ENCODE data around the gene OR4F15. TPM values are rescaled to one million over a fixed set of nuclear protein-coding genes. Genes with fewer than 3 reads are reported as not detected.
"Not testable (repeated sequence)": the region's sequence is repeated elsewhere in the genome, so short reads cannot be mapped to it uniquely, and the experiment has no call there.

Gene OR4F15
- total and polyA plus RNA-seq, 2 of the 8 experiments (the other 6 are each of a cell fraction or from before 2014, with no cell fraction given): not detected

DNA sequence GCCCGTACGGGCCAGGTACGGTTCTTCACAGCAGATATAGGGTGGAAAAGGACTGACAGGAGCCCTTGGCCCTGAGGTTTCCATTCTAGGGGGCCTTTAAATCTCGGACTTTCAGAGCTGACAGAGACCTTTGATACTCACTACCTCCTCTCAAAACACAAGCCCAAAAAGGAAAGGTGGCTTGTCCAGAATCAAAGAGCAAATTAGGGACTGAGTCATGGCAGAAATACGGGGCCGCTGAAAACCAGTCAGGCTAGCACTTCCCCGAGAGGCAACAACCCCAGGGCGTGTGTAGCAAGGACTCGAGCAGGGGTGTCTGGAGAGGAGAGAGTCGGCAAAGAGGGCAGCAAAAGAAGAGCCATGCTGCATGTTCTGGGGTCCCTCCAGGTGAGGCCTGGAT, 33.4 kb upstream of the OR4F15 start:
- H2BK20ac ChIP-seq (ENCODE audit: low read length); H3K4me3 ChIP-seq (ENCODE audit: extremely low read depth in 1 of 4, insufficient read depth in 2 of 4, low read depth in 3 of 4, low read length in 4 of 4); POLR2A ChIA-PET (ENCODE audit: partially characterized antibody): not testable (repeated sequence)

GRCh38 chr15:101780225-101780624, 31.8 kb upstream of the OR4F15 start:
- WGBS, 2 experiments (ENCODE audit: extremely low coverage in 1 of 2, insufficient coverage in 1 of 2, insufficient read length in 1 of 2, insufficient replicate concordance in 2 of 2, low coverage in 1 of 2, low lambda C conversion rate in 2 of 2, missing lambda C conversion rate in 1 of 2): 88% methylated on average over 1 of the region's 1 CpG; no CpG with 5 or more reads in 1 of the 2 experiments

More for the DNA sequence above, 33.4 kb upstream of the OR4F15 start:
- H3K23ac ChIP-seq (ENCODE audit: insufficient read length); H3K36me3 ChIP-seq (ENCODE audit: control insufficient read depth in 2 of 4, insufficient read depth in 4 of 4, low read length in 3 of 4); H2BK120ac ChIP-seq (replicated peaks; ENCODE audit: low read depth, low read length); DNase-seq (ENCODE audit: low read depth in 1 of 2, low spot score in 2 of 2); H3K4me1 ChIP-seq (replicated peaks in 1 of 4; ENCODE audit: control insufficient read depth in 3 of 4, insufficient read depth in 4 of 4, low read length in 3 of 4); H3K9ac ChIP-seq (replicated peaks in 1 of 4; ENCODE audit: extremely low read depth in 1 of 4, low read depth in 3 of 4, low read length in 3 of 4); H4K8ac ChIP-seq (ENCODE audit: extremely low read depth, insufficient read depth, low read length); H4K91ac ChIP-seq (replicated peaks; ENCODE audit: insufficient read length, low read length); H2AFZ ChIP-seq (ENCODE audit: low read length); H3K79me1 ChIP-seq (ENCODE audit: low read depth, low read length); H3K27me3 ChIP-seq (replicated peaks in 1 of 4; ENCODE audit: control insufficient read depth in 3 of 4, extremely low read depth in 1 of 4, insufficient read depth in 3 of 4, low read length in 3 of 4); H3K79me2 ChIP-seq (ENCODE audit: control insufficient read depth in 1 of 2, insufficient read depth in 2 of 2, low read length in 2 of 2); H3K4me2 ChIP-seq (ENCODE audit: insufficient read depth in 1 of 2, low read depth in 2 of 2, low read length in 2 of 2); FAIRE-seq; H4K5ac ChIP-seq (ENCODE audit: insufficient read length, low read depth, low read length); H2BK5ac ChIP-seq (ENCODE audit: low read depth, low read length); H3K56ac ChIP-seq (replicated peaks; ENCODE audit: insufficient read length, low read depth, low read length); H2BK15ac ChIP-seq (ENCODE audit: low read length); H3K4ac ChIP-seq (replicated peaks; ENCODE audit: insufficient read length, low read depth, low read length); H3K27ac ChIP-seq (ENCODE audit: low read depth, low read length); H2AK5ac ChIP-seq (ENCODE audit: low read depth, low read length); H2BK12ac ChIP-seq (ENCODE audit: low read depth, low read length); H3K18ac ChIP-seq (ENCODE audit: extremely low read depth, low read length); H4K20me1 ChIP-seq (replicated peaks in 1 of 2; ENCODE audit: control insufficient read depth in 1 of 2, insufficient read depth in 2 of 2, low read length in 2 of 2); H3K23me2 ChIP-seq (ENCODE audit: low read depth, low read length); H3K14ac ChIP-seq (ENCODE audit: insufficient read length): not testable (repeated sequence)
- WGBS, 2 experiments (ENCODE audit: extremely low coverage in 1 of 2, insufficient coverage in 1 of 2, insufficient read length in 1 of 2, insufficient replicate concordance in 2 of 2, low coverage in 1 of 2, low lambda C conversion rate in 2 of 2, missing lambda C conversion rate in 1 of 2): 88% methylated on average over 9 of the region's 10 CpGs; no CpG with 5 or more reads in 1 of the 2 experiments
- CTCF ChIA-PET (ENCODE audit: partially characterized antibody): interaction anchor here (1.3 kb wide), 1 partner anchor 21 kb away, joined by 3 read pairs; no protein-coding TSS in a partner anchor
- peaks cover 18 to 39% of the 10 kb centered on the region in 2 experiments; a peak in 2 of 4 replicates for H3K9me3 ChIP-seq (ENCODE audit: insufficient read depth in 2 of 2, low read depth in 1 of 2, low read length in 1 of 2)

More at GRCh38 chr15:101780225-101780624, 31.8 kb upstream of the OR4F15 start:
- H3K4me3 ChIP-seq (ENCODE audit: extremely low read depth in 1 of 4, insufficient read depth in 2 of 4, low read depth in 3 of 4, low read length in 4 of 4); H3K27ac ChIP-seq (ENCODE audit: low read depth, low read length); H3K18ac ChIP-seq (ENCODE audit: extremely low read depth, low read length); H3K9ac ChIP-seq (replicated peaks in 1 of 4; ENCODE audit: extremely low read depth in 1 of 4, low read depth in 3 of 4, low read length in 3 of 4); H2BK120ac ChIP-seq (replicated peaks; ENCODE audit: low read depth, low read length); H4K91ac ChIP-seq (replicated peaks; ENCODE audit: insufficient read length, low read length); H4K20me1 ChIP-seq (replicated peaks in 1 of 2; ENCODE audit: control insufficient read depth in 1 of 2, insufficient read depth in 2 of 2, low read length in 2 of 2); H3K4me2 ChIP-seq (ENCODE audit: insufficient read depth in 1 of 2, low read depth in 2 of 2, low read length in 2 of 2); H3K27me3 ChIP-seq (replicated peaks in 1 of 4; ENCODE audit: control insufficient read depth in 3 of 4, extremely low read depth in 1 of 4, insufficient read depth in 3 of 4, low read length in 3 of 4); H3K36me3 ChIP-seq (ENCODE audit: control insufficient read depth in 2 of 4, insufficient read depth in 4 of 4, low read length in 3 of 4); H3K14ac ChIP-seq (ENCODE audit: insufficient read length); H3K79me1 ChIP-seq (ENCODE audit: low read depth, low read length); DNase-seq (ENCODE audit: low read depth in 1 of 2, low spot score in 2 of 2); H2BK20ac ChIP-seq (ENCODE audit: low read length); H2AFZ ChIP-seq (ENCODE audit: low read length); H3K4me1 ChIP-seq (replicated peaks in 1 of 4; ENCODE audit: control insufficient read depth in 3 of 4, insufficient read depth in 4 of 4, low read length in 3 of 4); POLR2A ChIA-PET (ENCODE audit: partially characterized antibody); H3K4ac ChIP-seq (replicated peaks; ENCODE audit: insufficient read length, low read depth, low read length); H2BK5ac ChIP-seq (ENCODE audit: low read depth, low read length); H4K5ac ChIP-seq (ENCODE audit: insufficient read length, low read depth, low read length); FAIRE-seq; H3K23ac ChIP-seq (ENCODE audit: insufficient read length); CTCF ChIA-PET (ENCODE audit: partially characterized antibody); H4K8ac ChIP-seq (ENCODE audit: extremely low read depth, insufficient read depth, low read length); H2AK5ac ChIP-seq (ENCODE audit: low read depth, low read length); H3K56ac ChIP-seq (replicated peaks; ENCODE audit: insufficient read length, low read depth, low read length); H2BK15ac ChIP-seq (ENCODE audit: low read length); H3K23me2 ChIP-seq (ENCODE audit: low read depth, low read length); H2BK12ac ChIP-seq (ENCODE audit: low read depth, low read length); H3K79me2 ChIP-seq (ENCODE audit: control insufficient read depth in 1 of 2, insufficient read depth in 2 of 2, low read length in 2 of 2): not testable (repeated sequence)
- H3K9me3 ChIP-seq (ENCODE audit: insufficient read depth in 2 of 2, low read depth in 1 of 2, low read length in 1 of 2): peaks cover 13 to 35% of the 10 kb centered on the region in 2 experiments; a peak in 2 of 4 replicates
